ENCODE data around the gene ARHGAP11A. TPM values are rescaled to one million over a fixed set of nuclear protein-coding genes. Genes with fewer than 3 reads are reported as not detected.

Gene ARHGAP11A
- total and polyA plus RNA-seq, 2 of the 8 experiments (the other 6 are each of a cell fraction or from before 2014, with no cell fraction given) = 8.1 to 112 TPM

- TF ChIP-seq CHD2 (IDR thresholded peaks at IDR 0.05; ENCODE audit: low read length) (no peak), KDM5A (IDR thresholded peaks at IDR 0.05; ENCODE audit: low read length) (no peak), SUZ12 (IDR thresholded peaks at IDR 0.05; ENCODE audit: low read length) (no peak), JUND (IDR thresholded peaks at IDR 0.05; ENCODE audit: low read length) (no peak), TBP (IDR thresholded peaks at IDR 0.05; ENCODE audit: low read depth, low read length) (no peak), NRF1 (IDR thresholded peaks at IDR 0.05; ENCODE audit: low read depth, low read length) (no peak)
These were observed 54.8 kb downstream of the ARHGAP11A start (continued) for GRCh38 chr15:32669896-32670611.
